Fibroblast of lung (primary cell): Measurements from ENCODE around the gene SH3GL3. TPM values are rescaled to one million over a fixed set of nuclear protein-coding genes. Genes with fewer than 3 reads are reported as not detected.

Experiments used
- DNase-seq, 2 donors: peaks; one replicate each; pipeline versions ENCODE4 v3.0.0 to v3.0.0-alpha.2; 2010; ENCODE audit warnings: low read depth in 2 of 2
- H2AFZ ChIP-seq: 2 replicates; pipeline ENCODE4 v1.5.1; 2012; ENCODE audit warnings: low read length, control low read depth, inconsistent platforms
- H3K27ac ChIP-seq: 2 replicates; pipeline ENCODE4 v1.5.1; 2011; ENCODE audit warnings: low read length, control low read depth; ENCODE audit not compliant: insufficient read depth
- H3K27me3 ChIP-seq: 2 replicates; pipeline ENCODE4 v1.5.1; 2011; ENCODE audit warnings: mild to moderate bottlenecking, low read length; ENCODE audit not compliant: control insufficient read depth, insufficient read depth
- H3K36me3 ChIP-seq: 2 replicates; pipeline ENCODE4 v1.5.1; 2011; ENCODE audit warnings: low read length; ENCODE audit not compliant: control insufficient read depth, insufficient read depth
- H3K4me1 ChIP-seq: 2 replicates; pipeline ENCODE4 v1.5.1; 2011; ENCODE audit warnings: low read length; ENCODE audit not compliant: control insufficient read depth, insufficient read depth; ENCODE audit errors: extremely low read depth
- H3K4me2 ChIP-seq: 2 replicates; pipeline ENCODE4 v1.5.1; 2011; ENCODE audit warnings: low read length, control low read depth; ENCODE audit not compliant: insufficient read depth; ENCODE audit errors: extremely low read depth
- H3K4me3 ChIP-seq, 4 experiments: fragments of 200-600 bp in 1 of 4; sonication (generic) in 1 of 4; replicated peaks in 1 of 4; 2 replicates each; pipeline ENCODE4 v1.5.1; 2011 to 2016; ENCODE audit warnings: low read length in 4 of 4, low read depth in 3 of 4, mild to moderate bottlenecking in 3 of 4, control low read depth in 2 of 4, inconsistent platforms in 1 of 4, mixed read lengths in 1 of 4; ENCODE audit not compliant: insufficient read depth in 1 of 4; ENCODE audit errors: control extremely low read depth in 1 of 4
- H3K79me2 ChIP-seq: 2 replicates; pipeline ENCODE4 v1.5.1; 2012; ENCODE audit warnings: mild to moderate bottlenecking, low read length, inconsistent platforms; ENCODE audit not compliant: control insufficient read depth, insufficient read depth
- H3K9ac ChIP-seq: 2 replicates; pipeline ENCODE4 v1.5.1; 2011; ENCODE audit warnings: mild to moderate bottlenecking, low read length, control low read depth; ENCODE audit not compliant: insufficient read depth
- H3K9me3 ChIP-seq: 2 replicates; pipeline ENCODE4 v1.5.1; 2012; ENCODE audit warnings: low read depth, low read length; ENCODE audit not compliant: control insufficient read depth, insufficient read depth
- H4K20me1 ChIP-seq: 2 replicates; pipeline ENCODE4 v1.5.1; 2011; ENCODE audit warnings: low read length; ENCODE audit not compliant: control insufficient read depth, insufficient read depth; ENCODE audit errors: extremely low read depth
- CTCF ChIP-seq, 2 donors: IDR thresholded peaks in 1 of 2; conservative IDR thresholded peaks in 1 of 2; 1 replicate in 1 of 2; 2 replicates in 1 of 2; pipeline ENCODE4 v1.5.1; 2011 to 2012; ENCODE audit warnings: low read length in 2 of 2, control low read depth in 1 of 2, inconsistent platforms in 1 of 2, low read depth in 1 of 2, mild to moderate bottlenecking in 1 of 2
- EZH2 ChIP-seq: IDR thresholded peaks from 2 replicates; pipeline ENCODE4 v1.5.1; 2012; ENCODE audit warnings: low read length, control low read depth, mild to moderate bottlenecking; ENCODE audit errors: missing control alignments
- polyA plus RNA-seq, 2 donors: library from polyadenylated mRNA; depleted of rRNA in 1 of 2; stranded (reverse) in 1 of 2; unstranded in 1 of 2; fragments of >200 nt; gene quantifications; 2 replicates each; pipeline ENCODE4 v1.2.1, GENCODE V29; 2011 to 2012; ENCODE audit warnings: missing spikeins in 1 of 2
- total RNA-seq: library from RNA; depleted of rRNA; stranded (reverse); fragments of >200 nt; gene quantifications from 2 replicates; pipeline ENCODE4 v1.2.1, GENCODE V29; 2014

The SH3GL3 gene
- total and polyA plus RNA-seq, 2 donors (not counting 1 experiment from before 2014, with no cell fraction given) = under 0.01 to 0.05 TPM

GRCh38 chr15:83515164-83515563 lies 68.0 kb downstream of the SH3GL3 start:
- Histone ChIP-seq H3K9me3 (no peaks in the 10 kb centered on the region), H3K36me3 (no peaks in the 10 kb centered on the region), H3K27me3 (peaks cover 2% of the 10 kb centered on the region), H3K4me2 (no peak overlapping the region), H3K4me3 (no peak overlapping the region), H2AFZ (no peak overlapping the region), H4K20me1 (no peaks in the 10 kb centered on the region), H3K9ac (no peak overlapping the region), H3K27ac (no peak overlapping the region), H3K4me1 (no peaks in the 10 kb centered on the region), H3K79me2 (no peaks in the 10 kb centered on the region)
- no peak for TF ChIP-seq CTCF (conservative IDR thresholded peaks at IDR 0.05 in 1 of 2, IDR thresholded peaks at IDR 0.05 in 1 of 2; ENCODE audit: low read depth in 1 of 2, low read length in 2 of 2)
- TF ChIP-seq EZH2 = no peak
- DNase-seq = no peak

GRCh38 chr15:83516935-83517334 lies 69.8 kb downstream of the SH3GL3 start:
- no peak overlapping the region for H3K27ac ChIP-seq
- H3K27me3 ChIP-seq = peaks cover 2% of the 10 kb centered on the region
- H3K4me3 ChIP-seq = no peak overlapping the region
- H3K79me2 ChIP-seq = no peaks in the 10 kb centered on the region
- TF ChIP-seq CTCF (conservative IDR thresholded peaks at IDR 0.05 in 1 of 2, IDR thresholded peaks at IDR 0.05 in 1 of 2; ENCODE audit: low read depth in 1 of 2, low read length in 2 of 2) (no peak), EZH2 (no peak)
- no peak overlapping the region for H3K4me2 ChIP-seq
- H4K20me1 ChIP-seq = no peaks in the 10 kb centered on the region
- H3K9ac ChIP-seq = no peak overlapping the region
- H3K9me3 ChIP-seq = no peaks in the 10 kb centered on the region
- H3K4me1 ChIP-seq = no peaks in the 10 kb centered on the region
- H2AFZ ChIP-seq = no peak overlapping the region
- DNase-seq = peak; percentile 12 to 38
- H3K36me3 ChIP-seq = no peaks in the 10 kb centered on the region

DNA sequence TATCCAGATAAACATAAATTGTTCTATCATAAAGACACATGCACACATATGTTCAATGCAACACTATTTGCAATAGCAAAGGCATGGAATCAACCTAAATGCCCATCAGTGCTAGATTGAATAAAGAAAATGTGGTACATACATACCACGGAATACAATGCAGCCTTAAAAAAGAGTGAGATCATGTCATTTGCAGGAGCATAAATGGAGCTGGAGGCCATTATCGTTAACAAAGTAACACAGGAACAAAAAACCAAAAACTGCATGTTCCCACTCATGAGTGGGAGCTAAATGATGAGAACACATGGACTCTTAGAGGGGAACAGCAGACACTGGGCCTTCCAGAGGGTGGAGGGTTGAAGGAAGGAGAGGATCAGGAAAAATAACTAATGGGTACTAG lies 79.2 kb downstream of the SH3GL3 start:
- no peak for TF ChIP-seq CTCF (conservative IDR thresholded peaks at IDR 0.05 in 1 of 2, IDR thresholded peaks at IDR 0.05 in 1 of 2; ENCODE audit: low read depth in 1 of 2, low read length in 2 of 2)
- no peaks in the 10 kb centered on the region for H3K4me1 ChIP-seq
- H4K20me1 ChIP-seq = no peaks in the 10 kb centered on the region
- H3K27ac ChIP-seq = no peak overlapping the region
- H3K36me3 ChIP-seq = no peaks in the 10 kb centered on the region
- no peaks in the 10 kb centered on the region for H3K79me2 ChIP-seq
- H3K9ac ChIP-seq = no peak overlapping the region
- no peak for DNase-seq
- H3K4me3 ChIP-seq = no peak overlapping the region
- no peaks in the 10 kb centered on the region for H3K9me3 ChIP-seq
- no peaks in the 10 kb centered on the region for H3K27me3 ChIP-seq
- no peak overlapping the region for H2AFZ ChIP-seq
- no peak overlapping the region for H3K4me2 ChIP-seq
